OCI-LY3 (cell line): ENCODE measurements around the gene PPP1R3C.

Experiments used
- CTCF ChIP-seq: fragments of 200-600, 300-600 bp; sonication (generic); IDR thresholded peaks from 2 replicates; pipeline ENCODE4 v1.5.1; 2014; ENCODE audit warnings: antibody characterized with exemption, low read length, low read depth
- EZH2phosphoT487 ChIP-seq: fragments of 200-600 bp; shearing (Covaris generic); IDR thresholded peaks from 2 replicates; pipeline ENCODE4 v1.6.1; 2018; ENCODE audit warnings: antibody characterized with exemption, mixed run types, low read depth

GRCh38 chr10:91679296-91679695 lies 46.4 kb upstream of the PPP1R3C start:
- TF ChIP-seq CTCF, result no peak
- no peak for TF ChIP-seq EZH2phosphoT487
